Stimulated activated memory B cell treated with anti-CD40 and anti-IgM and Interleukin-4, amounts not matched to agents 10 μg/mL and 1 μg/mL and 100 μg/mL, for 72 hours (primary cell): ENCODE data around the gene GRAP.
"Not testable (repeated sequence)": the region's sequence is repeated elsewhere in the genome, so short reads cannot be mapped to it uniquely, and the experiment has no call there.

Source experiments
- ATAC-seq: fragments of 150-1000 bp; cut with Tn5 transposase; 2 replicates; pipeline ENCODE4 v1.10.0; 2021
- H3K27ac Mint-ChIP-seq: one replicate; pipeline ENCODE4 v1.8.0; 2022; ENCODE audit warnings: mild to moderate bottlenecking, mixed read lengths
- H3K27me3 Mint-ChIP-seq: one replicate; pipeline ENCODE4 v1.8.0; 2022; ENCODE audit warnings: mixed read lengths
- H3K36me3 Mint-ChIP-seq: one replicate; pipeline ENCODE4 v1.8.0; 2022; ENCODE audit warnings: mixed read lengths
- H3K4me1 Mint-ChIP-seq: one replicate; pipeline ENCODE4 v1.8.0; 2022; ENCODE audit warnings: mixed read lengths
- H3K4me3 Mint-ChIP-seq: one replicate; pipeline ENCODE4 v1.8.0; 2022; ENCODE audit warnings: mild to moderate bottlenecking, moderate library complexity, mixed read lengths
- H3K9me3 Mint-ChIP-seq: one replicate; pipeline ENCODE4 v1.8.0; 2022; ENCODE audit warnings: mixed read lengths

GRAP gene

GRCh38 chr17:19024101-19025078, 22.4 kb downstream of the GRAP start:
- ATAC-seq = no peak
- Mint-ChIP-seq H3K4me1 (peaks cover 45% of the 10 kb centered on the region), H3K9me3 (no peaks in the 10 kb centered on the region), H3K4me3 (no peak overlapping the region), H3K27ac (peak overlapping the region; percentile 65), H3K36me3 (peaks cover 38% of the 10 kb centered on the region), H3K27me3 (no peaks in the 10 kb centered on the region)

GRCh38 chr17:19023209-19023999, 23.4 kb downstream of the GRAP start:
- no peaks in the 10 kb centered on the region for H3K9me3 Mint-ChIP-seq
- peaks cover 38% of the 10 kb centered on the region for H3K36me3 Mint-ChIP-seq
- peak overlapping the region; percentile 65 for H3K27ac Mint-ChIP-seq
- no peaks in the 10 kb centered on the region for H3K27me3 Mint-ChIP-seq
- ATAC-seq = no peak
- peaks cover 55% of the 10 kb centered on the region for H3K4me1 Mint-ChIP-seq
- no peak overlapping the region for H3K4me3 Mint-ChIP-seq

- peaks cover 61% of the 10 kb centered on the region for H3K4me1 Mint-ChIP-seq
- H3K36me3 Mint-ChIP-seq = peaks cover 38% of the 10 kb centered on the region
- no peaks in the 10 kb centered on the region for H3K27me3 Mint-ChIP-seq
- no peak for ATAC-seq
- no peak overlapping the region for H3K4me3 Mint-ChIP-seq
- no peaks in the 10 kb centered on the region for H3K9me3 Mint-ChIP-seq
- peak overlapping the region; percentile 63 for H3K27ac Mint-ChIP-seq
Observed at GRCh38 chr17:19022747-19023146, 24.0 kb downstream of the GRAP start.

- H3K4me1 Mint-ChIP-seq = peaks cover 68% of the 10 kb centered on the region
- H3K27me3 Mint-ChIP-seq = no peaks in the 10 kb centered on the region
- H3K27ac Mint-ChIP-seq = peak overlapping the region; percentile 63
Observed at GRCh38 chr17:19022128-19022527, 24.6 kb downstream of the GRAP start.

GRCh38 chr17:19021622-19022083, 25.1 kb downstream of the GRAP start:
- Mint-ChIP-seq H3K9me3 (no peaks in the 10 kb centered on the region), H3K4me1 (peaks cover 72% of the 10 kb centered on the region), H3K36me3 (peaks cover 38% of the 10 kb centered on the region), H3K27ac (peak overlapping the region; percentile 51), H3K4me3 (no peak overlapping the region), H3K27me3 (no peaks in the 10 kb centered on the region)
- no peak for ATAC-seq

More at GRCh38 chr17:19022128-19022527, 24.6 kb downstream of the GRAP start:
- ATAC-seq = no peak
- Mint-ChIP-seq H3K4me3 (no peak overlapping the region), H3K36me3 (peaks cover 38% of the 10 kb centered on the region), H3K9me3 (no peaks in the 10 kb centered on the region)

GRCh38 chr17:19021011-19021621, 25.6 kb downstream of the GRAP start:
- Mint-ChIP-seq H3K4me1 (peaks cover 72% of the 10 kb centered on the region), H3K27ac (peak overlapping the region; percentile 51), H3K36me3 (peaks cover 38% of the 10 kb centered on the region)
- not testable (repeated sequence) for H3K4me3 Mint-ChIP-seq, H3K27me3 Mint-ChIP-seq, ATAC-seq, H3K9me3 Mint-ChIP-seq

GRCh38 chr17:19020016-19020415, 26.7 kb downstream of the GRAP start:
- Mint-ChIP-seq H3K4me3 (no peak overlapping the region), H3K36me3 (peaks cover 38% of the 10 kb centered on the region), H3K4me1 (peaks cover 74% of the 10 kb centered on the region), H3K9me3 (no peaks in the 10 kb centered on the region), H3K27ac (peak overlapping the region; percentile 61), H3K27me3 (no peaks in the 10 kb centered on the region)
- no peak for ATAC-seq

GRCh38 chr17:19019041-19019941, 27.5 kb downstream of the GRAP start:
- Mint-ChIP-seq H3K36me3 (peaks cover 31% of the 10 kb centered on the region), H3K27me3 (no peaks in the 10 kb centered on the region), H3K27ac (peak overlapping the region; percentile 61), H3K4me3 (peak overlapping the region; percentile 6), H3K4me1 (peaks cover 67% of the 10 kb centered on the region), H3K9me3 (no peaks in the 10 kb centered on the region)
- ATAC-seq = no peak

- Mint-ChIP-seq H3K27ac (peak overlapping the region; percentile 61), H3K27me3 (no peaks in the 10 kb centered on the region), H3K9me3 (no peaks in the 10 kb centered on the region), H3K4me1 (peaks cover 59% of the 10 kb centered on the region), H3K36me3 (peaks cover 24% of the 10 kb centered on the region), H3K4me3 (no peak overlapping the region)
- ATAC-seq = no peak
Observed at GRCh38 chr17:19018600-19018950, 28.2 kb downstream of the GRAP start.

- Mint-ChIP-seq H3K27me3 (no peaks in the 10 kb centered on the region), H3K27ac (no peak overlapping the region), H3K4me3 (no peak overlapping the region), H3K9me3 (no peaks in the 10 kb centered on the region), H3K36me3 (peaks cover 23% of the 10 kb centered on the region), H3K4me1 (peaks cover 57% of the 10 kb centered on the region)
- ATAC-seq = no peak
Observed at GRCh38 chr17:19017804-19018599, 28.8 kb downstream of the GRAP start.

GRCh38 chr17:19017401-19017800, 29.4 kb downstream of the GRAP start:
- no peak overlapping the region for H3K4me3 Mint-ChIP-seq
- H3K27me3 Mint-ChIP-seq = no peaks in the 10 kb centered on the region
- ATAC-seq = no peak

GRCh38 chr17:19016881-19017280, 29.9 kb downstream of the GRAP start:
- no peaks in the 10 kb centered on the region for H3K27me3 Mint-ChIP-seq
- no peaks in the 10 kb centered on the region for H3K9me3 Mint-ChIP-seq
- H3K36me3 Mint-ChIP-seq = peaks cover 18% of the 10 kb centered on the region
- ATAC-seq = no peak
- peaks cover 50% of the 10 kb centered on the region for H3K4me1 Mint-ChIP-seq
- no peak overlapping the region for H3K27ac Mint-ChIP-seq
- H3K4me3 Mint-ChIP-seq = no peak overlapping the region

More at GRCh38 chr17:19017401-19017800, 29.4 kb downstream of the GRAP start:
- H3K4me1 Mint-ChIP-seq = peaks cover 51% of the 10 kb centered on the region
- no peak overlapping the region for H3K27ac Mint-ChIP-seq
- peaks cover 19% of the 10 kb centered on the region for H3K36me3 Mint-ChIP-seq
- no peaks in the 10 kb centered on the region for H3K9me3 Mint-ChIP-seq

- Mint-ChIP-seq H3K36me3 (peaks cover 14% of the 10 kb centered on the region), H3K4me1 (peaks cover 50% of the 10 kb centered on the region), H3K27me3 (no peaks in the 10 kb centered on the region), H3K4me3 (no peak overlapping the region), H3K27ac (no peak overlapping the region), H3K9me3 (no peaks in the 10 kb centered on the region)
- ATAC-seq = no peak
Observed at GRCh38 chr17:19016297-19016696, 30.5 kb downstream of the GRAP start.

GRCh38 chr17:19015428-19015827, 31.3 kb downstream of the GRAP start:
- Mint-ChIP-seq H3K4me3 (no peak overlapping the region), H3K4me1 (peaks cover 46% of the 10 kb centered on the region), H3K27ac (peak overlapping the region; percentile 36), H3K27me3 (no peaks in the 10 kb centered on the region), H3K36me3 (peaks cover 7% of the 10 kb centered on the region), H3K9me3 (no peaks in the 10 kb centered on the region)
- no peak for ATAC-seq
